Measurements from ENCODE around the gene CFAP161.
A peak's percentile ranks its signal among the peaks of the same experiment; 100 is the strongest.

The CFAP161 gene, protein sequence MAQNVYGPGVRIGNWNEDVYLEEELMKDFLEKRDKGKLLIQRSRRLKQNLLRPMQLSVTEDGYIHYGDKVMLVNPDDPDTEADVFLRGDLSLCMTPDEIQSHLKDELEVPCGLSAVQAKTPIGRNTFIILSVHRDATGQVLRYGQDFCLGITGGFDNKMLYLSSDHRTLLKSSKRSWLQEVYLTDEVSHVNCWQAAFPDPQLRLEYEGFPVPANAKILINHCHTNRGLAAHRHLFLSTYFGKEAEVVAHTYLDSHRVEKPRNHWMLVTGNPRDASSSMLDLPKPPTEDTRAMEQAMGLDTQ

DNA sequence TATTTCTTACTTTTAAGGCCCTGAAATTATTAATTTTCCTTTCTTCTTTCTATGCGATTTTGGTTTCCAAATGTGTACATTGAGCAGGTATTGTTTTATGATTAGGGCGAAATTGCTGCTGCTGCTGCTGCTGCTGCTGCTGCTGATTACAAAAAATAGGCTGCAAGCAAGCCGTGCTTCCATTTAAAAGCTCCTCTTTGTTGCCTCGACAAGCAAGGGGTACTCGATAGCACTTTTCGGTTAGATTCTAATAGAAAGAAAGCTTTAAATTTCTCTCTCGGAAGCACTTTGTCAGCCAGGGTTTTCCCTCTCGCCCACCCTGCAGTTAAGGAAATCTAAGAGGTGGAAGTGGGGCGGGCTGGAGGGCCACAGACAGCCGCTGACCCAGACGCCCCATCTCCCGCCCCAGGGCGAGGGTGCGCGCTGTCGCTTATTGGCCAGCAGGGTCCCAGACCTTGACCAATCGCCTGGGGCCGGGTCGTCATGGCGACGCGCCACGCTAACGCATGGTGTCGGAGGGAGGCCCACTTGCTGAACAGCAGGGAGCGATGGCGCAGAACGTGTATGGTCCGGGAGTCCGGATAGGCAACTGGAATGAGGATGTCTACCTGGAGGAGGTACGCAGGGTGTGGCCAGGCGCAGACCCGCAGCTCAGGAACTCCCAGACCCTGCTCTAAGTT, at the start of gene CFAP161:
TSS of gene CFAP161 (plus strand) at position 489 of the 680 bp plus-strand sequence. CDS start at position 549, 60 bp downstream.
- ATAC-seq = peak; percentile 46 to 53

DNA sequence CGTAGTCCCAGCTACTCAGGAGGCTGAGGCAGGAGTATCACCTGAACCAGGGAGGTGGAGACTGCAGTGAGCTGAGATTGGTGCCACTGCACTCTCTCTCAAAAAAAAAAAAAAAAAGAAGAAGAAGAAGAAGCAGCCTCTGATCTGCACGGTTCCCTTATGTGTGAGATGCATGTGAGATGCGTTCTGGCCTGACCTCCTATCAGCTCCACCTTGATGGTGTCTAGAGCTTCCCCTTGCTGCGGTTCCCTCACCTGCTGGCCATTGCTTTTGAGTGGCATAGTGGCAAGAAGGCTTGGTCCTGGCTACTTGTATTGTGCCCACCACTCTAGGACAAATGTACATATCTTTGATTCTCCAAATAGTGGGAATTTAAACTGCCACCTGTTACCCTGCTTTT, 49.4 kb upstream of the CFAP161 start:
- ATAC-seq = no peak

DNA sequence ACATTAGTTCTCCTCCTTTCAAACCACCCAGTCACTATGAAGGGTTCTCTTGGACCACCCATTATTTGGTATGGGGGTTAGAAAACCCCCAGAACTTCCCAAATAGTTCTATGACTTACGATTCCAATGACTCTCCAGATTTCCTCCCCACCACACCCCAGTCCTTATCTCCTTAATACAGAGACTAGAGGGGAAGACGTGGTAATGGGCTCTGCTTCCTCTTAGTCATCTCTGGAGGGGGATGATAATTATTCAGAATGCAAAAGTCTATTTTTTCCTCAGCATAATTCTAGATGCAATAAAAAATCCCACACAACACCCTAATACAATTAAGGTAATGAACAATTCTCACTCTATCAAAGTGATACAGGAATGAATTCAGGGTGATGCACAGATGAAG, 48.9 kb upstream of the CFAP161 start:
- no peak for ATAC-seq

DNA sequence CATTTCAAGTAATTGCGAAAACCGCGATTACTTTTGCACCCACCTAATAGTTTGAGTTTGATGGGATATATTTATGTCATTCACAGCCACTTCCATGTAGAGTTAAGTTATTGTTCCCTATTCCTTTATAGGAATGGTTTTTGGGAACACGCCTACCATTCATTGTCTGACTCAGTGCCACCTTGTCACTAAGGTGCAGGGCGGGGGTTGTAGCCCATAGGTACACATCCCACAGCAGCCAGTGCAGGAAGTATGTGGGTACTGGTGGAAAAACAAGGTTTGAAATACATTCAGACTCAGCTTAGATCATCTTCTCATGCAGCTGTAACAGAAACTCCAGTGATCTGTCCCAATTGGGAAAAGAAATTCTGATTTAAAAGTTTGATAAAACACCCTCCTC, 48.2 kb upstream of the CFAP161 start:
- no peak for ATAC-seq

DNA sequence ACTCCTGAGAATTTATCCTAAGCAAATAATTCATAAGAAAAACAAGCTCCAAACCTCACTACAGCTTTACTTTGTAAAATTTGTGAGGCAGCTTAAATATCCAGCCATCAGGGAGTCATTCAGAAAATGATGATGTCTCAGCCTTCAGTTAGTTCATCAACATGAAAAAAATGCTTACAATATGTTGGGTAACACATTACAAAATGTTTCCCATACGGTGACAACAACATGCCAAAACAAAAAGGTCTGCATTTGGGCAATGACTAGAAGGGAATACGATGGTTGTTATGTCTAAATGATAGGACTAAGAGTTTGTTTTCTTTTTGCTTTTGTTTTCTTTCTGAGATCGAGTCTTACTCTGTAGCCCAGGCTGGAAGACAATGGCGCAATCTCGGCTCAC, 47.0 kb upstream of the CFAP161 start:
- ATAC-seq = no peak

DNA sequence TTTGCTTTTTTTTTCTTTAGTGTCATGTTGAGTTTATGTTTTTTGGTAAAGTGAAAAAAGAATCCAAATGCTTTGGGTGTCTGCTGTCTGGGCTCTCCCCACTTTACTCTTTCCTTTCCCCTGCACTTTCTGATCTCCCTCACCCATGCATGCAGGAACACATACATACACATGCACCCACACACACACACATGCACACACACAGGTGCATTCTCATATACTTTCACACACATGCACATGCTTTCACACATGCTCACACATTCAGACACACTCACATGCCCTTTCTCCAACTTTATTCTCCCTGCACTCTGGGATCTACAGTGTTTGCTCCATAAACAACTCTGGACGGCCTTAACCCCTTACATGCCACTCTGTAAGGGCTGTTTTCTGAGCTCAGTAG, 46.4 kb upstream of the CFAP161 start:
- ATAC-seq = no peak

DNA sequence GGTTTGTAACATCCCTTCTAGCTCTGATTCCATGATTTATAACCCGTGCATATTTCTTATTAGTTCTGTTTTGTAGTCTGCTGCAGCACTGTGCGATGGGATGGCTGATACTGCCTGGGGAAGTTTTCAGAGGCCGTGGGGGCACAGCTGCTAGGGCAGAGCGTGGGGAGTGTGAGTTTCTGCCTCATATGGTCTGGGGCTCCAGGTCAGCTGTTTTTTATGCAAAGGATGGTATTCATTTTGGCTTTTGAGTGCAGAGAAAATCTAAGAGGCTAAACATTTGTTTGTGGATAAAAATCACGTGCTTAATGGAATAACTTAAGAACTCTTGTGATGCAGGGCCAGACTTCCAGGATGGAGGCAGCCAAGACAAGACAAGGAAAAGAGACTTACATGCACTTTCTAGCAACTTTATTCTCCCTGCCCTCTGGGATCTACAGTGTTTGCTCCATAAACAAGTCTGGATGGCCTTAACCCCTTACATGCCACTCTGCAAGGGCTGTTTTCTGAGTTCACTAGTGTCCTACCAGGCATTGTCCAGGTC, 45.5 kb upstream of the CFAP161 start:
- ATAC-seq = no peak

DNA sequence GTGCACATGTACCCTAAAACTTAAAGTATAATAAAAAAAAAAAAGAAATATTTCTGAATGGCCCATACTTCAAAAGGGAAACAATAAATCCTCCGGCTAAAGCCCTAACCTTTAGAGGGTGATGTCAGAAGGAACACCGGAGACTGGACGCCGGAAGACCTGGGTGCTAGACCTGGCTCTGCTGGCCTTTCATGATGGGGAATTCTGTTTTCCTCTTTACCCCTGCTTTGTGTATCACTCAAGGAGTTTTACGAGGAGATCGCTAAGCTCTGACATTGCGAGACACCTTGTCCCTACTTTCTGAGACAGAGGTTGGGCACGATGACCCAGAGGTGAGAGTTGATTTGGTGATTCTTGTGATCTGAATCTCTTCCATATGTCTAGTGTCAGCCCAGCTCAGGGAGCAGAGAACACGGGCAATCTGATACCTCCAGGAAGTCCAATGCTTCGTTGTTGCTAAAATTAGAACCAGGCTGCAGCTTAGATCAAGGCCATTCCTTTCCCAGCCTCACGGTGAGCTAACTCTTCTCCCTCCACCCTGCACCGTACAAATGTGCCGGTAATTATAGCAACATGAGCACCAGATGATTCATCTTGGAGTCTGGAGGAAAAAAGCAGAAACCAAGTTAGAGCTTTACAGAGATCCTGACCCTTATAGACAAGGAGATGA, 42.0 kb upstream of the CFAP161 start:
- no peak for ATAC-seq

DNA sequence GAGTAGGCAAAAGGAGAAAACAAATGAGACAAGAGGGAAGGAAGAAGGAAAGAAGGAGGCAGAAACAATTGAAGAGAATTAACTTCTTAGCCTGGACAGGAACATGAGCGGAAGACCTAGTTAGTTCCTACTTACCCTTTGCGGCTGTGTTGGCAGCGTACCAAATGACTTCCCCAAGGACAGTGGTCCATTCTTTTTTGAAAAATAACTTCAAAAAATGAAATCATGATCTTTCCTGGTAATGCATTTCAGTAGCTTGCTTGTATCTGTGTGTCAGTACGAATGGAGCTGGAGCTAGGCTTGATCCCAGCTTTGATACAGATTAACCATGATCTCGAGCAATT, 41.5 kb upstream of the CFAP161 start:
- ATAC-seq = no peak

DNA sequence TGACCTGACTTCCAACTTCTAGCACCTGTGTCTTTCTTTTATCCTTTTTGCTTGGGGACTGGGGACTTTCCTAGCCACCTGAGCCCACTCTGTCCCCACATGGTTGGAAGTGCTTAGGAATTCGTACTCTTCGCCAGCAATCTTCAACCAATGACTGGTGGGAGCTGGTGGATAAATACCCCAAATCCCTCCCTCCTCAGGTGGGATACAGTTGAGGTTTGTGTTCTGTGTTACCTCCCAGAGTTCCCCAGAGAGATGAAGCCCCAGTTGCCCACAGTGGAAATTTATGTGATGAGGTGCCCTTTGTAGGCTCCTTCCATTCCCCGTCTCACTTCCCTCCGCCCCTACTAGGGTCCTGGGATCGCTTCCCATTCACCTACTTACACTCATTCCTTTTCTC, 40.1 kb upstream of the CFAP161 start:
- ATAC-seq = no peak

DNA sequence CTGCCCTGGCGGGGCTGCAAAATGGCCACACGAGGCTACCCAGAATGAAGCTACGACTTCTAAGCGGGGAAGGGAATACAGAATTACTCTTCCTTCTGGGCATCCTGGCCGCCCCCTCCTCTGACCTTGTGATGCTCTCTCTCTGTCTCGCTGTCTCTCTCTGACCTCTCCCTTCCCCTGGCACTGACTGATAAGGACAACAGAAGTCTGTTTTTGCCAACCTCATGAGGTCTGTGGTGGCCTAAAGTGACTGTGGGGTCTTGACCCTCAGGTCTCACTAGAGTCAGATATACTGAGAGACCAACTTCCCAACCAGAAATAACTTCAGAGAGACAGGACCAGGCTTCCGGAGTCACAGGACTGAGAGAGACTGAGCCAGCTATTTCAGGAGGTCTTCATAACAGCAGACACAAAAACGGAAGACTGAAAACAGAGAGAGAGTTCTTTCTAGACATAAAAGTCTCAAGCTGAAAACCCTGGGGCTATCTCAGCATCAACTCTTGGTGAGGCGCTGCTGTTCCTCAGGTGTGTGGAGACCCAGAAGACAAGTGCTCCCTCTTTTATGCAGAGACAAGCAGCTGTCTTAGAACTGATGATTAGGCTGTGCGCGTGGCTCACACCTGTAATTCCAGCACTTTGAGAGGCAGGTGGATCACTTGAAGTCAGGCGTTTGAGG, 38.2 kb upstream of the CFAP161 start:
- ATAC-seq = no peak

DNA sequence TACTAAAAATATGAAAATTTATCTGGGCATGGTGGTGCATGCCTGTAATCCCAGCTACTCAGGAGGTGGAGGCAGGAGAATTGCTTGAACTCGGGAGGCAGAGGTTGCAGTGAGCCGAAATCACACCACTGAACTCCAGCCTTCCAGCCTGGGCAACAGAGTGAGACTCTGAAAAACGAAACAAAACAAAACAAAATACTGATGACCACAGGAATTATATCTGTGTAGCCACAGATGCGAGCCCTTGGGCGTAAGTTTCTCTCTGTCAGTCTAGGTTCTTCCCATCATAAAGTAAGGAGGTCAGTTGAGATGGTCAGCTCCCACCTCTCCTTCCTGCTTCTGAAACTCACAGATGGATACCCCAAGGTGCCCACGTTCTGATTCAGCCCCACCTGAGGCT, 37.7 kb upstream of the CFAP161 start:
- ATAC-seq = no peak

DNA sequence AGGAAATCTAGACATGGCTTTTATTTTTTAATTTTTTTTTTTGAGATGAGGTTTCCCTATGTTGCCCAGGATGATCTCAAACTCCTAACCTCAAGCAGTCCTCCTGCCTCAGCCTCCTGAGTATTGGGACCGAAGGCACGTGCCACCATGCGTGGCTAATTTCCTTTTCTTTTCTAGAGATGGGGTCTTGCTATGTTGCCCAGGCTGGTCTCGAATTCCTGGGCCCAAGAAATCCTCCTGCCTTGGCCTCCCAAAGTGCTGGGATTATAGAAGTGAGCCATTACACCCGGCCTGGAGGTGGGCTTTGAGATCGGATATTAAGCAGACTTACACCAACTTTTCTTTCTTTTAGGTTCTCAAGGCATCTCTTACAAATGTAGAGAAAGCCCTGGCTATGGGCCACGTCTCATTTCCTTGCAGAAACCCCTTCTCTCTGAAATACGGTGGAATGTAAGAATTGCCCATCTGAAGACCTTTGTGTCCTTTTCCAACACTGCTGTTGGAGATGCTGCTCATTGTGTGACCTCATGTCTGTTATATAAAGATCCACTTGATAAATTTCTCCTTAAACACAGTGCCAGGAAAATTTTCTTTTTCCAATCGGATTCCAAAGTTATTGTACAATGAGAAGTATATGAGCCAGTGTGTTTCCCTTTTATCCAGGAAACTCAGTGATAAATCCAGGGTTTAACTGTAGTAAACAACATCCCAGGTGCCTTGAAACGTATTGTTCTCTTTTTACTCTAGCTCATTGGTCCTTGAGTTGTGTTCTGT, 36.8 kb upstream of the CFAP161 start:
- ATAC-seq = no peak

DNA sequence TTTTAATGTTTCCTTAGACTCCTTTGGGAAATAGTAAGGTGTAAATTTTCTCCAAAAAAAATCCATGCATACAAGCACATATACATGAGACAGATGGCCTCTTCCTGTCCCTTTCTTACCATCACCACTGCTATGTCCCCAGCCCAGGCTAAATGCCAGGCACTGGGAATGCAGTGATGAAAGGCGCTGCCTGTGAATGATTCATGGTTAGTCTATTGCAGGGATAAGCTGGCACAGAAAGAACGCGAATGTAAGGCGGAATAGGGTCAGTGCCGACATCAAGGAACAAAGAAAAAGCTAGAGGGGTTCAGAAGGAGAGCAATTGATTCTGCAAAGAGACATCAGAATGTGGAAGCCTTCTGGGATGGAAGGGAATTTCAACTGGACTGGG, 36.2 kb upstream of the CFAP161 start:
- ATAC-seq = no peak

DNA sequence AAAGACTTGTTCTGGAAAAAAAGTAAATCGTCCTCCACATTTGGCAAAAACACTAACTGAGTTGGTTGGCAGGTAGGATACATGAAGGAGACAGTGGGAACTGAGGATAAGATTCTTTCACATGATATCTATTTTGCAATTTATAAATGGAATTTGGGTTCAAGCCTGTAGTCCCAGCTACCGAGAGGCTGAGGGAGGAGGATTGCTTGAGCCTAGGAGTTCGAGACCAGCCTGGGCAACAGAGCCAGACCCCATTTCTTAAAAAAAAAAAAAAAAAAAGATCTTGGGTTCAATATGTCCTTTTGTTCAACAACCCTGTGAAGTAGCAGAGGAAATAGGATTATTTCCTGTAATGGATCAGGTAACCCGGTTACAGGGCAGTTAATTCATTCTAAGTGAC, 35.7 kb upstream of the CFAP161 start:
- ATAC-seq = no peak

DNA sequence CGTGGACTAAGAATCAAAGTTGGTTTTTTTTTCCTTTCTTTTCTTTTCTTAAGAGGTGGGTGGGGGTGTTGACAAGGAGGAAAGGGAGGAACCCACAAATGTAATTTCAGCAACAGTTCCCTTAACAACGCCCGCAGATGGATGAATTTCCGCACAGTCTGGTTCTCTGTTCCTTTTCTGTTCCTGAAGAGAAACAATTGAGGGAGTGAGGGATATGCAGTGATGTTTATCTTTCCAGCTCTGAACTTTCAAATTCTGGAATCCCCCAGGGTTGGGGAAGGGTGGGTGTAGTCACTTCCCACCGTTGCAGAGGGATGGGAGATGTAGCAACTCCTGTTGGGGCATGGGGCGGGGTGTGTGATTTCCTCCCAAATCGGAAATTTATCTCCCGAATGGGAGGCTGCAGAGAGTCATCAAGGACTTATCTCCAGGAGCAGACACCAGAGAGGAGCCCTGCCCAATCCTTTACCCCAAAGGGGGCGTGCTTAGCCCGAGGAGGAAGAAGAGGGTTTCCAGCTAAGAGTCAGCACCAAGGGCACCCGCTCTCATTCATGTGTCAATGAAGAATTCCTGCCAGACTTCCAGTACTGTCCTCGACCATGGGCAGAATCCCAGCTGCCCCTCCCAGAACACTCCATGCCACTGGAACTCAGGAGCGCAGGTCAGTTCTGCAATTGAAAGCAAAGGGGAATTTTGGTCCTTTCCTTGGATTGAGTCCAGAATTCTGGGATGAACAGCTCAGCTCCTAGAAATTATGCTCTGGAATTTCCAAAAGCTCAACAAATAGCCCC, 35.0 kb upstream of the CFAP161 start:
- ATAC-seq = no peak

DNA sequence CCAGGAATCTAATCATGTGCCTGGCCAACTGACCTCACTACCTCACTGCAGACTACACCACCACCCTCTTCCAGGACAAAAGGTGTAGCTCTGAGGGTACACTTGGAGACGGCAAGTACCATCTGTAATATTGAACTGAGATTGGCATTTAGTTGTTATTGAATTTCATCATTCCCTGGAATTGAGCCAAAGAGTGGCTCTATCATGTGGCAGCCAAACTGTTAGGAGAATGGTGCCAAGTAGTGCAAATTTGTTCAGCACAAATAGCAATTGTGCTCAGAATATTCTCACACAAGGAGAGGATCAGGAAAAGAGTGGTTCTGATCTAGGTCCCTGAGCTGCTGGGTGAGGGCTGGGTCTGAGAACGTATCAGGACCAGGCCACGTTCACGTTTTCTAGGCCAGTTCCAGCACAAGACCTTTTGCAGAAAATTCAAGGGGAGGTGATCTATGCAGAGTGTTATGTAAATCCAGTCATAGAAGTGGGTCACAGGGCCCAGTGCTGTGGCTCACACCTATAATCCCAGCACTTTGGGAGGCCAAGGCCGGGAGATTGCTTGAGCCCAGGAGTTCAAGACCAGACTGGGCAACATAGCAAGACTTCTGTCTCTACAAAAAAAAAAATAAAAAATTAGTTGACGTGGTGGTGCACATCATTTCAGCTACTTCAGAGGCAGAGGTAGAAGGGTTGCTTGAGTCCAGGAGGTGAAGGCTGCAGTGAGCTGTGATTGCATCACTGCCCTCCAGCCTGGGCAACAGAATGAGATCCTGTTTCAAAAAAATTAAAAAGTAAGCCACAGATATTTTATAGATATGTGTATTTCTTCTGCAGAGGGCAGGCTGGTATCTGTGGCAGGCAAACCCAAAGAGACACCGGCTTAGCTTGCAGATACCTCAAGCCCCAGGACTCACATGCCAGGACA, 31.9 kb upstream of the CFAP161 start:
- ATAC-seq = no peak

DNA sequence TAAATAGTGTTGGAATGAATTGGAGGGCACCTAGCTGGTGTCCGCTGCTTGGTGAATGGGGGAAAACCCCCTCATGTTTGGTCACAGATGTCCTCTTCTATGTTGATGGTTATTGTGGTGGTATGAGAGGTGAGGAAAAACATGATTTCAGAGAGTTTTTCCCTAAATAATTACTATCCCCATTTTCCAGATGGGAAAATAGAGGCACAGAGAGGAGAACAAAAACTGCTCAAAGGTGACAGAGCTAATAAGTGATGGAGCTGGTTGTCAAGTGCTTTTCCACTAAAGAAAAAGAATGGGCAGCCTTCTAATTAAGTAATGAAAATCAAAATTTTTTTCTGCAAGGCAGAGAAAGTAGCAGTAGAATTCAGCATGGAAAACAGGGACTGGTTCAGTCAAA, 30.2 kb upstream of the CFAP161 start:
- no peak for ATAC-seq

DNA sequence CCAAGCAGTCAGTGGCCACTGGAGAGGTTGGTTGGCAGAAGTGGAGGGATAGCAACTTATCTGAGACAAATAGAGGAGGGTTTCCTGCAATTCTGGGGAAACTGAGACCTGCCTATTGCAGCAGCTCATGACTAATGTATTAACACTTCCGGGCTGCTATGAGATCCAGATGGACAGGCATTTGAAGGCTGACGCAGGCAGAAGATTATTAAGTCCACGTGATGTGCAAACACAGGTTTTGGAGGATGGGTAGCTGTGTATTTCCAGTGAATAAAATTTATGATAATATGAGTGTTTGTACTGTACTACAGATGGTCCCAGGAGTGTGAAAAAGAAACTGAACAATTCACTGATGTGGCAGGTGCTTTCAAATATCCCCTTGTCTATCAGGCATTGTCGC, 28.5 kb upstream of the CFAP161 start:
- no peak for ATAC-seq

DNA sequence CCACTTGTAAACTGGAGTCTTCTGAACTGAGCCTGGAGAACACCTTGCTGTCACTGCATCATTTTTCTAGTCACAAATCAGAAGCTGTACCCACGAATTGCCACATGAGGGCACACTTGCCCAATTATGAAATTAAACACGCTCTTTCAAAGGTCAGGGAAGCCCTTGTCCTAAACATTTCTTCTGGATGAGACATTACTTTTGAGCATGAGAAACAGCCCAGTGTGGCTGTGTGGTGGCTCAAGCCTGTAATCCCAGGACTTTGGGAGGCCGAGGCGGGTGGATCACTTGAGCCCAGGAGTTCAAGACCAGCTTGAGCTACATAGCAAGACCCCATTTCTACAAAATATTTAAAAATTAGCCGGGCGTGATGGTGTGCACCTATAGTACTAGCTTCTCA, 27.5 kb upstream of the CFAP161 start:
- ATAC-seq = no peak

DNA sequence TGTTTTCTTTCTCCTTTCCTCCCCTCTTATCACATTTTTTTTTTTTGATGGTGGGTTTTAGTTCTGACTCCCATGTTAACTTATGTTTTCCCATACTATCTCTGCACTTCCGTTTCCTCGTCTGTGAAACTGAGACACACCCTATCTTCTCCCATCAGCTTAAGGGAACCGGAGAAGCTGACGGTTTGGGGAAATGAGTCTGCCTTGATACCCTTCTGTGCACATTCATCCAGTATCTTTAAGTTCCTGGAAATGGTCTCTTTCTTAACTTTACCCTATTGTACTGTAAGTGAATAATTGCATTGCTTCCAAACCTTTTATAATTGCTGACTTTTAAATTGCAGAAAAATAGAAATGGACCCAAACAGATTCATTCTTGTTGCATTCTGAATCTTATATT, 26.2 kb upstream of the CFAP161 start:
- ATAC-seq = no peak

Measured in activated CD4-positive, CD25-positive, alpha-beta regulatory T cell treated with anti-CD3 and anti-CD28 coated beads, Interleukin-2, amount 50 U/mL, for 24 hours (primary cell).